C4-2B (cell line): ENCODE measurements around the gene EMID1.

Experiments used
- ZFX ChIP-seq: fragments of 450-650 bp; IDR thresholded peaks from 2 replicates; pipeline ENCODE4 v1.6.1; 2017
- TF ChIP-seq, protein P1 (sequence below): fragments of 450-650 bp; conservative IDR thresholded peaks from 2 replicates; pipeline ENCODE4 v1.5.1; 2017; ENCODE audit warnings: mild to moderate bottlenecking

DNA sequence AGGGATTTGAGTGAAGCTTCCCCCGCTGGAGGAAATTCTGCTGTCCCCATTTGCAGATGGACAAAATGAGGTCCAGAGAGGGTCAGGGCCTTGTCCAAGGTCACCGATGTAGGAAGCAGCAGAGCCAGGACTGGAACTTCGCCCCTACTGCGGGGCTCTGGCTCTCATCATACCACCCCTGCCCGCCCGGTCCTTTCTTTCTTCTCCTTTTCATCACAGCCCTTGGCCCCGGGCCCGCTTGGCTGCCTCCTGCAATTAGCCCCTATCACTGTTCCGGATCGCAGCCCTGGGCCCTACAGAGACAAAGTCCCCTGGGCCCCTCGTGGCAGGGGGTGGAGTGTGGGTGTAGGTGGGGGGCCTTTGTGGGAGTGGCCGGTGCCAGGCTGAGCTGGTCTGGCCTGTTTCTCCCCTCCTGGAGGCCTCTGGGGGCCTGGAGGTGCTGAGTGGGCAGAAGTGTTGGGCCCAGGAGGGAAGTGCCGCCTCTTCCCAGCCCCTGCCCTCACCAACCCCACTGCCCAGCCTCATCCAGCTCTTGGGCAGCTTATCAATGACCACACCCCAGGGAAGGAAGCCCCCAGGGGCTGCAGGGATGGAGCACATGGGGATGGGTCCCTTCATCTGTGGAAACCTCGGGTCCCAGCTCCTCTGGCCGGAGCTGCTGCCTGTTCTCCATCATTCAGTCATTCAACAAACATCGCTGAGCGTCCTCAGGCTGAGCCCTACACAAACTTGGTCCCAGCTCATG, 3.4 kb downstream of the EMID1 start:
- TF ChIP-seq, protein P1, sequence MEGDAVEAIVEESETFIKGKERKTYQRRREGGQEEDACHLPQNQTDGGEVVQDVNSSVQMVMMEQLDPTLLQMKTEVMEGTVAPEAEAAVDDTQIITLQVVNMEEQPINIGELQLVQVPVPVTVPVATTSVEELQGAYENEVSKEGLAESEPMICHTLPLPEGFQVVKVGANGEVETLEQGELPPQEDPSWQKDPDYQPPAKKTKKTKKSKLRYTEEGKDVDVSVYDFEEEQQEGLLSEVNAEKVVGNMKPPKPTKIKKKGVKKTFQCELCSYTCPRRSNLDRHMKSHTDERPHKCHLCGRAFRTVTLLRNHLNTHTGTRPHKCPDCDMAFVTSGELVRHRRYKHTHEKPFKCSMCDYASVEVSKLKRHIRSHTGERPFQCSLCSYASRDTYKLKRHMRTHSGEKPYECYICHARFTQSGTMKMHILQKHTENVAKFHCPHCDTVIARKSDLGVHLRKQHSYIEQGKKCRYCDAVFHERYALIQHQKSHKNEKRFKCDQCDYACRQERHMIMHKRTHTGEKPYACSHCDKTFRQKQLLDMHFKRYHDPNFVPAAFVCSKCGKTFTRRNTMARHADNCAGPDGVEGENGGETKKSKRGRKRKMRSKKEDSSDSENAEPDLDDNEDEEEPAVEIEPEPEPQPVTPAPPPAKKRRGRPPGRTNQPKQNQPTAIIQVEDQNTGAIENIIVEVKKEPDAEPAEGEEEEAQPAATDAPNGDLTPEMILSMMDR = no peak
- no peak for TF ChIP-seq ZFX
